ENCODE measurements around the gene IFIT2. TPM values are rescaled to one million over a fixed set of nuclear protein-coding genes. Genes with fewer than 3 reads are reported as not detected.

The IFIT2 gene
- total and polyA plus RNA-seq, 2 donors (not counting 3 experiments of a cell fraction or from before 2014, with no cell fraction given), result 0.23 to 1.4 TPM

DNA sequence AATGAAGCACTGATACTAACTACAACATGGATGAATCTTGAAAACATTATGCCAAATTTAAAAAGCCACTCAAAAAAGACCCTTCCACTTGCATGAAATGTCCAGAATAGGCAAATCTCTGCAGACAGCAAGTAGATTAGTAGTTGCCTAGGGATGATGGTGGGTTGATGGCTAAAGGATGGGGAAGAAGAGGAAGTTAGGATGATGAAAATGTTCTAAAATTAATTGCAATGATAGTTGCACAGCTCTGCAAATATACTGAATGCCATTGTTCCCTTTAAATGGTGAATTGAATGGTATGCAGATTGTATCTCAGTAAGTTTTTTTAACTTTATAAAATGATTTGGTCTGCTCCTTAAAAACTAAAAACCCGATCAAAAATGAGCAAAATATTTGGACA lies 43.0 kb upstream of the IFIT2 start:
- ChIA-PET POLR2A (no interaction called here), CTCF (interaction anchor here (0.7 to 1.6 kb wide), 3 partner anchors 115 to 304 kb away, joined by 3 to 4 read pairs (median 3); no protein-coding TSS in a partner anchor)
- dilution Hi-C loops (cut with MboI; ENCODE audit: extremely low pct_ligation_motif_present, low sequenced_read_pairs), result no loop called here
- no TSS peak for BruUV-seq (replicated peaks)
- Histone ChIP-seq H3K4me2 (ENCODE audit: insufficient read depth, low read length) (no peak overlapping the region), H3K27me3 (ENCODE audit: control insufficient read depth in 2 of 2, insufficient read depth in 2 of 2, low read length in 2 of 2) (peaks cover 45 to 63% of the 10 kb centered on the region in 2 experiments), H2AFZ (ENCODE audit: low read depth, low read length) (no peak overlapping the region), H3K9me3 (replicated peaks; ENCODE audit: control insufficient read depth, insufficient read depth, low read length) (no peaks in the 10 kb centered on the region), H3K9me1 (replicated peaks; ENCODE audit: control insufficient read depth, extremely low read depth, insufficient read depth, low read length) (no peaks in the 10 kb centered on the region), H3K4me3 (replicated peaks in 1 of 3; ENCODE audit: insufficient read depth in 1 of 3, low read depth in 1 of 3, low read length in 3 of 3) (no peak overlapping the region), H3K79me2 (ENCODE audit: control insufficient read depth, insufficient read depth, low read length) (no peaks in the 10 kb centered on the region), H3K36me3 (ENCODE audit: control insufficient read depth in 2 of 2, extremely low read depth in 1 of 2, insufficient read depth in 2 of 2, low read length in 2 of 2) (no peaks in the 10 kb centered on the region), H3K4me1 (ENCODE audit: control insufficient read depth, extremely low read depth, insufficient read depth, low read length) (no peaks in the 10 kb centered on the region), H3K27ac (ENCODE audit: insufficient read depth, low read depth, low read length) (no peak overlapping the region), H4K20me1 (replicated peaks; ENCODE audit: control insufficient read depth, extremely low read depth, insufficient read depth, low read length) (no peaks in the 10 kb centered on the region), H3K9ac (replicated peaks; ENCODE audit: extremely low read depth, insufficient read depth, low read length) (no peak overlapping the region)
- FAIRE-seq, result no peak
- intact Hi-C loops (cut with micrococcal nuclease), result no loop called here
- DNase-seq (ENCODE audit: low read depth, low spot score), result no peak
- TF ChIP-seq FOS (IDR thresholded peaks at IDR 0.05; ENCODE audit: borderline replicate concordance, insufficient read depth, low read length) (no peak), POLR2AphosphoS5 (IDR thresholded peaks at IDR 0.05; ENCODE audit: insufficient read depth, low read depth, low read length) (no peak), MYC (IDR thresholded peaks at IDR 0.05; ENCODE audit: low read depth, low read length) (no peak), MAX (IDR thresholded peaks at IDR 0.05; ENCODE audit: insufficient read depth, insufficient read length) (no peak), EZH2 (IDR thresholded peaks at IDR 0.05; ENCODE audit: borderline replicate concordance, low read depth, low read length, severe bottlenecking) (no peak), GATA2 (IDR thresholded peaks at IDR 0.05; ENCODE audit: insufficient read depth, insufficient read length, low read depth, low read length) (no peak), POLR2A (IDR thresholded peaks at IDR 0.05; ENCODE audit: low read depth, low read length) (no peak), CTCF (IDR thresholded peaks at IDR 0.05; ENCODE audit: extremely low read depth in 1 of 2, insufficient read depth in 1 of 2, low read depth in 1 of 2, low read length in 2 of 2) (no peak), JUN (IDR thresholded peaks at IDR 0.05; ENCODE audit: borderline replicate concordance, insufficient read depth, insufficient read length, low read depth) (no peak)

Measured in endothelial cell of umbilical vein (primary cell).